Psoas muscle (tissue), 8 donors: ENCODE results near the gene NEURL1B. TPM values are rescaled to one million over a fixed set of nuclear protein-coding genes. Genes with fewer than 3 reads are reported as not detected.

Experiments used
- ATAC-seq, 4 donors: fragments of 200-7000 bp; cut with Tn5 transposase; one replicate each; pipeline ENCODE4 v1.9.1; 2020; ENCODE audit warnings: moderate library complexity in 3 of 4, mild to moderate bottlenecking in 2 of 4
- DNase-seq, 2 donors: peaks; one replicate each; pipeline ENCODE4 v3.0.0-alpha.2; 2020
- H3K27ac ChIP-seq: fragments of 200-600 bp; one replicate; pipeline ENCODE4 v1.8.0; 2022
- H3K27me3 ChIP-seq, 3 donors: fragments of 200-600 bp in 1 of 3; one replicate each; pipeline versions ENCODE4 v1.6.1 to v1.8.0; 2013 to 2022; ENCODE audit warnings: low read length in 2 of 3, mild to moderate bottlenecking in 2 of 3, moderate library complexity in 1 of 3; ENCODE audit not compliant: insufficient read depth in 3 of 3
- H3K36me3 ChIP-seq, 2 donors: fragments of 200-600 bp in 1 of 2; one replicate each; pipeline versions ENCODE4 v1.6.1 to v1.8.0; 2013 to 2022; ENCODE audit warnings: low read depth in 1 of 2, mild to moderate bottlenecking in 1 of 2, moderate library complexity in 1 of 2; ENCODE audit not compliant: insufficient read depth in 1 of 2
- H3K4me1 ChIP-seq: fragments of 200-600 bp; one replicate; pipeline ENCODE4 v1.8.0; 2022
- H3K4me3 ChIP-seq: fragments of 200-600 bp; one replicate; pipeline ENCODE4 v1.8.0; 2022; ENCODE audit warnings: mild to moderate bottlenecking
- H3K9me3 ChIP-seq: fragments of 200-600 bp; one replicate; pipeline ENCODE4 v1.8.0; 2022
- CTCF ChIP-seq: fragments of 200-600 bp; IDR thresholded peaks from one replicate; pipeline ENCODE4 v1.8.0; 2022; ENCODE audit warnings: antibody characterized with exemption
- WGBS, 3 donors: extraction: QIAGEN DNeasy Blood & Tissue Kit; methylation state at CpG; one replicate each; pipeline versions ENCODE4 v1.1.6 to v1.1.7; 2013; 5-methylcytosine and 5-hydroxymethylcytosine counted together
- intact Hi-C, 2 donors: fragments of 100-400 bp; cut with DNase I; formaldehyde crosslinking; loops; one replicate each; pipeline versions ENCODE4 v1.11.0 to v1.14.2; 2022
- polyA plus RNA-seq, 3 donors: library from polyadenylated mRNA; stranded (reverse); fragments of 200-250 nt; gene quantifications; one replicate each; pipeline ENCODE4 v1.2.3, GENCODE V29; 2013
- total RNA-seq, 4 donors: library from RNA; stranded (reverse); fragmentation: NEBNext Ultra II Directional in 2 of 4; extraction: Animal tissue kit (Norgen Biotek cat#: 25700) in 2 of 4; gene quantifications; one replicate each; pipeline versions ENCODE4 v1.2.1 to v1.2.4, GENCODE V29; 2021 to 2023
- donor health status: healthy with polysubstance abuse.
- donor health status: DM: no; HTN: no; CAD: no; lungs with moderate emphysema.
- donor health status: Bipolar disorder and iron deficiency.
- donor health status: healthy.
- donor health status: DM: yes; HTN: yes; CAD: no.
- donor health status: DM: no; HTN: no; CAD: no.
- donor health status: DM: no; HTN: no; CAD: no.
- donor health status: DM: yes; HTN: yes; CAD: no.

The NEURL1B gene
- total and polyA plus RNA-seq, 7 donors, result 8.0 to 20.4 (median 13.7) TPM

GRCh38 chr5:172618574-172619365, 22.3 kb upstream of the NEURL1B start:
- intact Hi-C loops, result no loop called here
- TF ChIP-seq CTCF, result no peak
- Histone ChIP-seq H3K4me3 (no peak overlapping the region), H3K4me1 (no peaks in the 10 kb centered on the region), H3K9me3 (peaks cover 10% of the 10 kb centered on the region), H3K36me3 (no peaks in the 10 kb centered on the region), H3K27ac (no peak overlapping the region), H3K27me3 (no peaks in the 10 kb centered on the region)
- WGBS, 3 donors, result 95% methylated on average over 12 of the region's 12 CpGs
- DNase-seq (peak in 1 of 2 donors; percentile 3), ATAC-seq (no peak)

- H3K9me3 ChIP-seq, result no peaks in the 10 kb centered on the region
- 81 to 87% (median 82%) methylated on average over 6 of the region's 6 CpGs for WGBS, 3 donors
- H3K27ac ChIP-seq, result no peak overlapping the region
- H3K4me3 ChIP-seq, result no peak overlapping the region
- DNase-seq (no peak), ATAC-seq (no peak)
- TF ChIP-seq CTCF, result no peak
- no peaks in the 10 kb centered on the region for H3K4me1 ChIP-seq
- H3K27me3 ChIP-seq, result no peaks in the 10 kb centered on the region
- no peaks in the 10 kb centered on the region for H3K36me3 ChIP-seq
- intact Hi-C loops, result no loop called here
These were observed 20.6 kb upstream of the NEURL1B start for GRCh38 chr5:172620506-172620905.

GRCh38 chr5:172622091-172623046, 18.7 kb upstream of the NEURL1B start:
- no peak for TF ChIP-seq CTCF
- no peak for ATAC-seq
- WGBS, 3 donors, result 84 to 86% (median 86%) methylated on average over 22 of the region's 22 CpGs
- Histone ChIP-seq H3K27me3 (no peaks in the 10 kb centered on the region), H3K27ac (no peak overlapping the region), H3K4me3 (no peak overlapping the region), H3K9me3 (no peaks in the 10 kb centered on the region), H3K4me1 (no peaks in the 10 kb centered on the region), H3K36me3 (no peaks in the 10 kb centered on the region)
- intact Hi-C loops, result no loop called here
- DNase-seq, result no peak

- H3K9me3 ChIP-seq, result no peaks in the 10 kb centered on the region
- no peaks in the 10 kb centered on the region for H3K36me3 ChIP-seq
- no peak overlapping the region for H3K27ac ChIP-seq
- 87 to 92% (median 90%) methylated on average over 9 of the region's 9 CpGs for WGBS, 3 donors
- intact Hi-C loops, result no loop called here
- ATAC-seq, result no peak
- TF ChIP-seq CTCF, result no peak
- H3K4me1 ChIP-seq, result no peaks in the 10 kb centered on the region
- DNase-seq, result no peak
- no peaks in the 10 kb centered on the region for H3K27me3 ChIP-seq
- no peak overlapping the region for H3K4me3 ChIP-seq
These were observed 17.6 kb upstream of the NEURL1B start for GRCh38 chr5:172623313-172623980.
